GM12873 (cell line): ENCODE results near the gene MYH11.

Experiments
- TF ChIP-seq, protein P1 (sequence below): IDR thresholded peaks from 2 replicates; pipeline ENCODE4 v1.5.1; 2012; ENCODE audit warnings: low read depth, mild to moderate bottlenecking, moderate library complexity, low read length, control low read depth; ENCODE audit not compliant: insufficient read depth; ENCODE audit errors: missing control alignments

Gene MYH11

DNA sequence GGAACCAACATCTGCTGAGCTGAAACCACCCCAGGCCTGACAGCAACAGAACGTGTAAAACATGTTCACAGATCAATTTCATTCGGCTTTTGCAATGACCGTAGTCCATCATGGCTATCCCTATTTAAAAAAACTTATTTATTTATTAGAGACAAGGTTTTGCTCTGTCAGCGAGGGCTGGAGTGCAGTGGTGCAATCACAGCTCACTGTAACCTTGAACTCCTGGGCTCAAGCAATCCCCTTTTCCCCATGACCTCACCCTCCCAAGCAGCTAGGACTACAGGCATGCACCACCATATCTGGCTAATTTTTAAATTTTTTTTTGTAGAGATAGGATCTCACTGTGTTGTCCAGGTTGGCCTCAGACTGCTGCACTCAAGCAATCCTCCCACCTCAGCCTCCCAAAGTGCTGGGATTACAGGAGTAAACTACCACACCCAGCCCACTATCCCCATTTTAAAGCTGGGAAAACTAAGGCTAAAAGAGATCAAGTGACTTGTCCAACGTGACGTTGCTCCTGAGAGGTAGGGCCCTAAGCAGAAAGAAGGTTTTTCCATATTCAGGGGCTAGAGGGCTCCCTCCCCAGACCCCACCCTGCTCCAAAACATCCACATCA is 77.7 kb downstream of the MYH11 start:
- TF ChIP-seq, protein P1, sequence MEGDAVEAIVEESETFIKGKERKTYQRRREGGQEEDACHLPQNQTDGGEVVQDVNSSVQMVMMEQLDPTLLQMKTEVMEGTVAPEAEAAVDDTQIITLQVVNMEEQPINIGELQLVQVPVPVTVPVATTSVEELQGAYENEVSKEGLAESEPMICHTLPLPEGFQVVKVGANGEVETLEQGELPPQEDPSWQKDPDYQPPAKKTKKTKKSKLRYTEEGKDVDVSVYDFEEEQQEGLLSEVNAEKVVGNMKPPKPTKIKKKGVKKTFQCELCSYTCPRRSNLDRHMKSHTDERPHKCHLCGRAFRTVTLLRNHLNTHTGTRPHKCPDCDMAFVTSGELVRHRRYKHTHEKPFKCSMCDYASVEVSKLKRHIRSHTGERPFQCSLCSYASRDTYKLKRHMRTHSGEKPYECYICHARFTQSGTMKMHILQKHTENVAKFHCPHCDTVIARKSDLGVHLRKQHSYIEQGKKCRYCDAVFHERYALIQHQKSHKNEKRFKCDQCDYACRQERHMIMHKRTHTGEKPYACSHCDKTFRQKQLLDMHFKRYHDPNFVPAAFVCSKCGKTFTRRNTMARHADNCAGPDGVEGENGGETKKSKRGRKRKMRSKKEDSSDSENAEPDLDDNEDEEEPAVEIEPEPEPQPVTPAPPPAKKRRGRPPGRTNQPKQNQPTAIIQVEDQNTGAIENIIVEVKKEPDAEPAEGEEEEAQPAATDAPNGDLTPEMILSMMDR, result no peak

DNA sequence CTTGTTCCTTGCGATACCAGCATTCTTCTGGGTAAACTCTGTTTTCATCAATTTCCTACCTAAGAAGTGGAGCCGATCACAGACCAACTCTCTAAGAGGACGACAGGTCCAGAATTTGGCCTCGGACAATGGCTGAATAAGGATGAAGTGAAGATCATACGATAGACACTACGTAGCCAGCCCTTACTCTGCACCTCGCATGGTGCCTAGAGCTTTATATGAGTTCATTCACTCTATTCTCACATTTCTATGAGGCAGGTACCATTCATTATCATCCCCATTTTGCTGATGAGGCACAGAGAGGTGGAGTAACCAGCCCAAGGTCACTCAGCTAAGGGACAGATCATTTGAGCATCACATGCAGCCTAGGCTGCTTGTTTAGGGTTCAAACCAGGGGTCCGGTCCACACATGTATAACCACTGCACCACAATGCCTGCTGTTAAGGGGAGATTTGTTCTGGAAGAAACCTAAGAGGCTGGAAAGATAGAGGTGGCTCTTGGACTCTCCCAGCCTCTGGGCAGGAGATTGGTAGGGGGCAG is 78.6 kb downstream of the MYH11 start:
- TF ChIP-seq, protein P1, result no peak

DNA sequence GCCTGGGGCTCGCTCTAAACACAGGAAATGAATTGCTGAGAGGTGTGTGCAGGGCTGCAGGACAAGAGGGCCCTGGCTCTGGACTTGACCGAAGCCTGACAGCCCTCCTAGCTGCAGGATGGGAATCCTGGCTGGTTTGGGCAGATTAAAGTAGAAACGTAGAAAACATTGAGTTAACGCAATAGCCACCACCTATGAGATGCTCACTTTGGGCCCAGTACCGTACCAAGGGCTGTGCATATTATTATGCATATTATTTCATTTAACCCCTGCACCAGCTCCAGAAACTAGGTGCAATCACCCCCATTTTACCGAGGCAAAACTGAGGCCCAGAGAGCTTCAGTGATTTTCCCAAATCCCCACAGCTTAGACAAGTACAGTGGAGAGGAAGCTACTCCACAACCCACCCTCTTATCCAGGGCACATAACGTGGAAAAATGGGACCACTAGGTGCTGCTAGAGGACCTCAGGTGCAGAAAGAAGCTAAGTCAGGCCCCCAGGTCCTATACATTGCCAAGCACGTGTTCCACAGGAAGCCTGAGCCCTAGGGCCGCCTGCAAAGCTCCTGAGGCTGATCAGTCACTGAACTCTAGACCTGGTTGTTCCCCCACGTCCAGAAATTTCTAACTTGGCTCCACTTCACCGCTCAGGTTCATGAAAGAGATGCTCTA is 79.2 kb downstream of the MYH11 start:
- TF ChIP-seq, protein P1, result peak; percentile 70

DNA sequence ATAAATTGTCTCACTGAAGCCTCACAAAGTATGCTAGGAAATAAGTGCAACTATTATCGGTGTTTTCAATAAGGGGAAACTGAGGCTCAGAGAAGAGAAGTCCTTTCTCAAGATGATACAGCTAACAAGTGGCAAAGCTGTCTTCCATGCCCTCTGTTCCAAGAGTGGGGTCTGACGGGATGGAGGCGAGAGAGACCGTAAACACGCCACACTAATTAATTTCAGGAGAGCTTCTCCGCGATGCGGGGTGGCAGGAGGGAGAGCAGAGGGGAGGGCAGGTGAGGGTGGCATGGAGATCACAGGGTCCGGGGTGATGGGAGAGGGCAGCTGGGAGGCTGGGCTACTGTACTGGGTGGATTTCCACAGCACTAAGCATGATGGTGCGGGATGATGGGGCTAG is 80.3 kb downstream of the MYH11 start:
- TF ChIP-seq, protein P1, result no peak

DNA sequence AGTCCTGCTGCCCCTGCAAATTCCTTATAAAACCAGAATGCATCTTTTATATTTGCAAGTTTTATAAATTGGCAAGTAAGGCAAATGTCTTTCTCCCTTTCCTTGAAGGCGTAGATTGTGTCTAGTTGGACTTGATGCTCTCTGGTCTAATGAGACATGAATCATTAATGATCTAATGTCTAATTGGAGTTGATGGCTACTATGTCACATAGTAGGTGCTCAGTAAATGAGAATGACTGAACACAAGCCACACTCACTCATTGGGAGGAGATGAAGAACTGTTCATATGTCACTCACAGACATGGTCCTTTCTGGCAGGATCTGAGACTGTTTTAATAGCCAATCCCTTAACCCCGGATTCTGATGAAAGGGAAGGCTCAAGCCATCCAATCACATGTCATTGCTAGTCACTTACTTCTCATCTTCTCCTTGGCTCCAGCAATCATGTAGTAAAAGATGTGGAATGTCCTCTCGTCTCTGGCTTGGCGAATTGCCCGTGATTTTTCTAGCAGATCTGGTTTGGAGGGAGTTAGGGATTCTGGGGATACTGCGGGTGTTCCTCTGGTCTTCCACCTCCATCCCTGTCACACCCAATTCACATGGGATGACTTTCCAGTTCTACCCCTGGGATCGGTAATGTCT is 81.0 kb downstream of the MYH11 start:
- TF ChIP-seq, protein P1, result no peak

DNA sequence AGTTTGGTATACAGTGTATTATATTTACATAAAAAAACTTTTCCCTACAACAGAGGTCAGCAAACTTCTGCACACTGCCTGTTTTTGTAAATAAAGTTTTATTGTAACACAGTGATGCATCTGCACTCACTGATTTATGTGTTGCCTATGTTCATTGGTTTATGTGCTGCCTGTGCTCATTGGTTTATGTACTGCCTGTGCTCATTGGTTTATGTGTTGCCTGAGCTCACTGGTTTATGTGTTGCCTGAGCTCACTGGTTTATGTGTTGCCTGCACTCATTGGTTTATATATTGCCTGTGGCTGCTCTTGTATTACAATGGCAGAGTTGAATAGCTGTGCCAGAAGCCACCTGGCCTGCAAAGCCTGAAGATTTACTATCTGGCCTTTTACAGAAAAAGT is 81.6 kb downstream of the MYH11 start:
- TF ChIP-seq, protein P1, result no peak

DNA sequence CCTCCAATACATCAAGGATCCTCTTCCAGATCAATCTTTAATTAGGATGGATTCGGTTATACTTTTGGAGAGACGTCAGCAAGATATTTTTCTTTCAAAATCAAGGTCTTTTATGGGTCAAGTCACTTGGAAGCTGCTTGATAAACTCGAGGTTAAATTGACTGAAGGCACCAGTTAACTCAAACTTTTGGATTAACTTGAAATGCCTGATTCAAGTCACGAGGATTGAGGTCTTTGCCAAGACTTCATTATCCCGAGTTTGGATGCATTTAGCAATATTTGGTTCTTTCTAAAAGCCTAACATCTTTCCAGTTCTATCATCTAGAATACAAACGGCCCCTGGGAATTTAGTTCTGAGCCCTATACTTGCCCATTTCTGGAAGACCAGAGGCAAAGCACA is 82.9 kb downstream of the MYH11 start:
- TF ChIP-seq, protein P1, result no peak
